H9 (cell line): Measurements from ENCODE around the gene METAP2. TPM values are rescaled to one million over a fixed set of nuclear protein-coding genes. Genes with fewer than 3 reads are reported as not detected.

Experiments
- DNase-seq: peaks from one replicate; pipeline ENCODE4 v3.0.0-alpha.2; 2017
- H2AFZ ChIP-seq: one replicate; pipeline ENCODE4 v1.6.1; 2013; ENCODE audit warnings: mild to moderate bottlenecking, low read length, control low read depth, moderate library complexity
- H2AK5ac ChIP-seq: 2 replicates; pipeline ENCODE4 v1.6.1; 2013; ENCODE audit warnings: low read length, control low read depth, mixed read lengths; ENCODE audit not compliant: insufficient read length
- H2BK120ac ChIP-seq: one replicate; pipeline ENCODE4 v1.6.1; 2013; ENCODE audit warnings: low read depth, mild to moderate bottlenecking, low read length, control low read depth, inconsistent platforms; ENCODE audit not compliant: poor library complexity, severe bottlenecking
- H2BK12ac ChIP-seq: 2 replicates; pipeline ENCODE4 v1.6.1; 2013; ENCODE audit warnings: low read length, control low read depth, mixed read lengths, low read depth; ENCODE audit not compliant: insufficient read length
- H2BK15ac ChIP-seq: 2 replicates; pipeline ENCODE4 v1.6.1; 2013; ENCODE audit warnings: low read depth, low read length, control low read depth
- H2BK20ac ChIP-seq: one replicate; pipeline ENCODE4 v1.6.1; 2013; ENCODE audit warnings: low read depth, mild to moderate bottlenecking, low read length, control low read depth, inconsistent platforms; ENCODE audit not compliant: poor library complexity, severe bottlenecking
- H2BK5ac ChIP-seq: 2 replicates; pipeline ENCODE4 v1.6.1; 2013; ENCODE audit warnings: low read length, control low read depth, mixed read lengths; ENCODE audit not compliant: insufficient read length
- H3K14ac ChIP-seq: 2 replicates; pipeline ENCODE4 v1.6.1; 2013; ENCODE audit warnings: low read length, control low read depth; ENCODE audit not compliant: insufficient read depth
- H3K18ac ChIP-seq: 2 replicates; pipeline ENCODE4 v1.6.1; 2013; ENCODE audit warnings: low read depth, mild to moderate bottlenecking, mixed read lengths, low read length, control low read depth; ENCODE audit not compliant: insufficient read length
- H3K23ac ChIP-seq: 2 replicates; pipeline ENCODE4 v1.6.1; 2013; ENCODE audit warnings: low read length, control low read depth, mixed read lengths, low read depth; ENCODE audit not compliant: insufficient read length
- H3K23me2 ChIP-seq: 2 replicates; pipeline ENCODE4 v1.6.1; 2013; ENCODE audit warnings: low read depth, mild to moderate bottlenecking, mixed read lengths, low read length, control low read depth; ENCODE audit not compliant: insufficient read length, poor library complexity, severe bottlenecking
- H3K27ac ChIP-seq: 2 replicates; pipeline ENCODE4 v1.5.1; 2013; ENCODE audit warnings: low read length, control low read depth, mixed read lengths, low read depth; ENCODE audit not compliant: insufficient read length
- H3K27me3 ChIP-seq: 2 replicates; pipeline ENCODE4 v1.6.1; 2013; ENCODE audit warnings: low read length, control low read depth, inconsistent platforms; ENCODE audit not compliant: insufficient read depth
- H3K4ac ChIP-seq: 2 replicates; pipeline ENCODE4 v1.6.1; 2013; ENCODE audit warnings: low read depth, mild to moderate bottlenecking, control low read depth, inconsistent platforms, low read length, moderate library complexity
- H3K4me1 ChIP-seq: 2 replicates; pipeline ENCODE4 v1.6.1; 2013; ENCODE audit warnings: low read length, control low read depth, inconsistent platforms; ENCODE audit not compliant: insufficient read depth
- H3K4me2 ChIP-seq: 2 replicates; pipeline ENCODE4 v1.6.1; 2013; ENCODE audit warnings: low read length, control low read depth, mixed read lengths; ENCODE audit not compliant: insufficient read length, insufficient read depth
- H3K56ac ChIP-seq: 2 replicates; pipeline ENCODE4 v1.6.1; 2013; ENCODE audit warnings: low read depth, mild to moderate bottlenecking, mixed read lengths, low read length, control low read depth; ENCODE audit not compliant: insufficient read length
- H3K79me1 ChIP-seq: 2 replicates; pipeline ENCODE4 v1.6.1; 2013; ENCODE audit warnings: low read depth, mild to moderate bottlenecking, moderate library complexity, low read length, control low read depth, inconsistent platforms; ENCODE audit not compliant: insufficient read depth, poor library complexity, severe bottlenecking
- H3K79me2 ChIP-seq: 2 replicates; pipeline ENCODE4 v1.6.1; 2013; ENCODE audit warnings: low read length, control low read depth, inconsistent platforms; ENCODE audit not compliant: insufficient read depth
- H3K9ac ChIP-seq: 2 replicates; pipeline ENCODE4 v1.6.1; 2013; ENCODE audit warnings: low read length, control low read depth, mixed read lengths; ENCODE audit not compliant: insufficient read length; ENCODE audit errors: extremely low read depth
- H3K9me3 ChIP-seq: one replicate; pipeline ENCODE4 v1.6.1; 2013; ENCODE audit warnings: low read depth, low read length, inconsistent platforms; ENCODE audit not compliant: control insufficient read depth
- H3T11ph ChIP-seq: one replicate; pipeline ENCODE4 v1.6.1; 2013; ENCODE audit warnings: mild to moderate bottlenecking, low read length, control low read depth, inconsistent platforms
- H4K20me1 ChIP-seq: one replicate; pipeline ENCODE4 v1.6.1; 2013; ENCODE audit not compliant: control insufficient read depth, insufficient read length, insufficient read depth
- H4K5ac ChIP-seq: 2 replicates; pipeline ENCODE4 v1.6.1; 2013; ENCODE audit warnings: low read depth, mild to moderate bottlenecking, mixed read lengths, low read length, control low read depth; ENCODE audit not compliant: insufficient read length
- H4K8ac ChIP-seq: replicated peaks from 2 replicates; pipeline ENCODE4 v1.6.1; 2013; ENCODE audit warnings: low read length, control low read depth, mixed read lengths, low read depth; ENCODE audit not compliant: insufficient read length
- H4K91ac ChIP-seq: 2 replicates; pipeline ENCODE4 v1.6.1; 2013; ENCODE audit warnings: low read depth, mild to moderate bottlenecking, moderate library complexity, mixed read lengths, low read length, control low read depth; ENCODE audit not compliant: insufficient read length
- H3K27ac Mint-ChIP-seq, 3 experiments: 2 replicates in 2 of 3; 3 replicates in 1 of 3; pipeline ENCODE4 v1.8.0; 2020 to 2021; ENCODE audit warnings: mixed read lengths in 3 of 3, mild to moderate bottlenecking in 1 of 3, moderate library complexity in 1 of 3
- H3K27me3 Mint-ChIP-seq: 2 replicates; pipeline ENCODE4 v1.8.0; 2021; ENCODE audit warnings: low read depth, mild to moderate bottlenecking, moderate library complexity, mixed read lengths
- H3K36me3 Mint-ChIP-seq, 3 experiments: 2 replicates in 2 of 3; 3 replicates in 1 of 3; pipeline ENCODE4 v1.8.0; 2020 to 2021; ENCODE audit warnings: low read depth in 3 of 3, mixed read lengths in 3 of 3; ENCODE audit not compliant: insufficient read depth in 1 of 3
- H3K4me1 Mint-ChIP-seq, 2 experiments: 2 replicates each; pipeline ENCODE4 v1.8.0; 2020; ENCODE audit warnings: mixed read lengths in 2 of 2
- H3K4me3 Mint-ChIP-seq, 2 experiments: 2 replicates in 1 of 2; 3 replicates in 1 of 2; pipeline ENCODE4 v1.8.0; 2020 to 2021; ENCODE audit warnings: mild to moderate bottlenecking in 2 of 2, mixed read lengths in 2 of 2, moderate library complexity in 1 of 2
- H3K9me3 Mint-ChIP-seq, 2 experiments: 2 replicates in 1 of 2; 3 replicates in 1 of 2; pipeline ENCODE4 v1.8.0; 2020; ENCODE audit warnings: mild to moderate bottlenecking in 2 of 2, mixed read lengths in 2 of 2, moderate library complexity in 1 of 2
- CTCF ChIP-seq: fragments of 200-600 bp; sonication (generic); conservative IDR thresholded peaks from 3 replicates; pipeline ENCODE4 v1.8.0; 2021; ENCODE audit warnings: antibody characterized with exemption, mild to moderate bottlenecking
- WGBS: extraction: QIAGEN DNeasy Blood & Tissue Kit; methylation state at CpG from one replicate; pipeline ENCODE4 v1.1.7; 2013; ENCODE audit warnings: missing lambda C conversion rate, low lambda C conversion rate, mixed read lengths; ENCODE audit not compliant: insufficient read length; ENCODE audit errors: extremely low coverage; 5-methylcytosine and 5-hydroxymethylcytosine counted together
- total RNA-seq: library from RNA; stranded (reverse); gene quantifications from 2 replicates; pipeline ENCODE4 v1.2.1, GENCODE V29; 2021

METAP2 gene
- total RNA-seq, 1 experiment from 2014 or later = 140 TPM

- peak overlapping the region; percentile 92 for H3K4me2 ChIP-seq
- H3K4me1 ChIP-seq = no peaks in the 10 kb centered on the region; the same call in 1 of the 2 replicates
- no peak overlapping the region for H2BK20ac ChIP-seq
- H4K8ac ChIP-seq = no peak overlapping the region
- peak; percentile 61 for DNase-seq
- H3K9ac ChIP-seq = peak overlapping the region; percentile 86
- H3K27me3 ChIP-seq = no peaks in the 10 kb centered on the region
- H2BK5ac ChIP-seq = no peak overlapping the region
- no peaks in the 10 kb centered on the region for H4K20me1 ChIP-seq
- peak overlapping the region; percentile 93 to 99 (median 95) for H3K27ac Mint-ChIP-seq
- no peak overlapping the region for H3K23ac ChIP-seq
- H3K4me1 Mint-ChIP-seq = peaks cover 46 to 52% of the 10 kb centered on the region in 2 experiments
- peaks cover 3% of the 10 kb centered on the region for H3K23me2 ChIP-seq
- no peak overlapping the region for H2BK12ac ChIP-seq
- no peak overlapping the region for H4K91ac ChIP-seq
- H3K18ac ChIP-seq = peak overlapping the region; percentile 87
- peak overlapping the region; percentile 70 for H3K27ac ChIP-seq
- no CpG with 5 or more reads among the region's 50 CpGs for WGBS
- H3K9me3 ChIP-seq = no peaks in the 10 kb centered on the region
- peaks cover 0 to 5% of the 10 kb centered on the region in 2 experiments; a peak in 2 of 5 replicates for H3K9me3 Mint-ChIP-seq
- H3K79me2 ChIP-seq = peaks cover 22% of the 10 kb centered on the region; the same call in 1 of the 2 replicates
- H2BK15ac ChIP-seq = no peak overlapping the region
- peak overlapping the region; percentile 62 for H2BK120ac ChIP-seq
- no peak overlapping the region for H4K5ac ChIP-seq
- H3T11ph ChIP-seq = no peak overlapping the region
- no peak overlapping the region for H2AK5ac ChIP-seq
- H2AFZ ChIP-seq = no peak overlapping the region
- H3K27me3 Mint-ChIP-seq = peaks cover 1% of the 10 kb centered on the region; the same call in 1 of the 2 replicates
- H3K14ac ChIP-seq = peak overlapping the region; percentile 95
- no peak overlapping the region for H3K56ac ChIP-seq
- H3K79me1 ChIP-seq = no peaks in the 10 kb centered on the region
- no peak for TF ChIP-seq CTCF
- H3K4me3 Mint-ChIP-seq = peak overlapping the region; percentile 83 to 96
- peaks cover 23 to 32% (median 24%) of the 10 kb centered on the region in 3 experiments for H3K36me3 Mint-ChIP-seq
- peak overlapping the region; percentile 20; the same call in 1 of the 2 replicates for H3K4ac ChIP-seq
Measured at GRCh38 chr12:95548056-95548538, 74.1 kb downstream of the METAP2 start.
